SW480 (cell line): ENCODE data around the gene PGAM2.
"Not testable (repeated sequence)": the region's sequence is repeated elsewhere in the genome, so short reads cannot be mapped to it uniquely, and the experiment has no call there.

ENCODE experiments used
- DNase-seq: peaks from one replicate; pipeline ENCODE4 v3.0.0-alpha.2; 2016; ENCODE audit warnings: low spot score

The PGAM2 gene

GRCh38 chr7:44022796-44023467, 42.4 kb downstream of the PGAM2 start:
- DNase-seq, result peak; percentile 64

- DNase-seq, result not testable (repeated sequence)
Observed at GRCh38 chr7:44022069-44022468, 43.3 kb downstream of the PGAM2 start.

DNA sequence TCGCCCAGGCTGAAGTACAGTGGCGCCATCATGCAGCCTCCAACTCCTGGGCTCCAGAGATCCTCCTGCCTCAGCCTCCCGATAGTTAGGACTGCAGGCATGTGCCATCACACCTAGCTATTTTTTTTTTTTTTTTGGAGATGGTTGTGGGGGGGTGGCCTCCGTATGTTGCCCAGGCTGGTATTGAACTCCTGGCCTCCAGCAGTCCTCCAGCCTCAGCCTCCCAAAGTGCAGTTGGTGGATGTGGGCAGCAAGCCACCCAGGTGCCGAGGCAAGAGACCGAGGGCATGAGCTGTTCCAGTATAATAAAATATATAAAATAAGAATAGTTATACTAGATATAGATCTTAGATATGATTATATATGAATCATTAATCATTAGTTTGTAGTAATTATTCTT, 45.5 kb downstream of the PGAM2 start:
- not testable (repeated sequence) for DNase-seq

DNA sequence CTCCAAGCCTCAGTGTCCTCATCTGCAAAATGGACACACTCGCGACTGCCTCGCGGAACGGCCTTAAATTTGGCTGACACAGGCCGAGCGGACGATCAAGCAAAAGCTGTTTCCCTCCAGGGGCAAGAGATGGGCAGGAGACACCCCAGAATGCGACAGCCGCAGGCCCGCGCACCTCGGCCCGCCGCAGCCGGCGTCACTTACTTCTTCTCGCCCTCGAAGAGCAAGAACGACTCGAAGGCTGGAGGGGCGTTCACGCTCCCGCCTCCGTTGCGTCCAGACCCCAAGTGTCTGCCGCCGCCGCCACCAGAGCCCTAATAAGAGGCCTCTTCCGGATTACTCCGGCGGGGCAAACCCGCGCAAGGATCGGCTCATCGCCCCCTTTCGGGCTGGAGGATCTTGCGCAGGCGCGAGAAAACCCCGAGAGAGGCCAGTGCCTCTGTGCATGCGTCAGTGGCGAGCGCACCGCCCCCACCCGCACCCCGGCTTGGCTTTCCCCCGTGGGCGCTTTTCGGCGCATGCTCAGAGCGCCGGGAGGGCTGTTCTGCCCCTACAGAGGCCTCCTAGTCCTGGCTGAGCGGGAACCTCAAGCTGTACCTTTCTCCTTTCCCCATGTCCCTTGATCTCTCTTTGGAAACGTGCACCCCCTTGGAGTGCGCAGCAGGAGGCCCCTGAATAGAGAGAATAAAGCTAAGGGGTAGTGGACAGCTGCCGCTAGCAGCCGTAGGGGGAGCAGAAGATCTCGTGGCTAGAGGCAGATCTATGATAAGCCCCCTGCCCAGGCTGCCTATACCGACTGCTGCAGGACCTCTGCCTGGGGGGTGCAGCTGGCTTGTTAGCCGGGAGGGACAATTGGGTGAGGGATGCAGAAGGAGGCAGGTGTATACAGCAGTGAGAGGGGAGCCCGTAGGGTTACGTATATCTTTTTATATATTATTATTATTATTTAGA, 46.2 kb downstream of the PGAM2 start:
- DNase-seq, result peak; percentile 94

GRCh38 chr7:44015090-44015489, 50.3 kb downstream of the PGAM2 start:
- DNase-seq, result not testable (repeated sequence)
